NCI-H1436 (cell line): ENCODE measurements around the gene MEGF8.
A peak's percentile ranks its signal among the peaks of the same experiment; 100 is the strongest.

Experiments
- DNase-seq: peaks from one replicate; lab custom pipeline; 2025; lab: John Stamatoyannopoulos, UW

Gene MEGF8

DNA sequence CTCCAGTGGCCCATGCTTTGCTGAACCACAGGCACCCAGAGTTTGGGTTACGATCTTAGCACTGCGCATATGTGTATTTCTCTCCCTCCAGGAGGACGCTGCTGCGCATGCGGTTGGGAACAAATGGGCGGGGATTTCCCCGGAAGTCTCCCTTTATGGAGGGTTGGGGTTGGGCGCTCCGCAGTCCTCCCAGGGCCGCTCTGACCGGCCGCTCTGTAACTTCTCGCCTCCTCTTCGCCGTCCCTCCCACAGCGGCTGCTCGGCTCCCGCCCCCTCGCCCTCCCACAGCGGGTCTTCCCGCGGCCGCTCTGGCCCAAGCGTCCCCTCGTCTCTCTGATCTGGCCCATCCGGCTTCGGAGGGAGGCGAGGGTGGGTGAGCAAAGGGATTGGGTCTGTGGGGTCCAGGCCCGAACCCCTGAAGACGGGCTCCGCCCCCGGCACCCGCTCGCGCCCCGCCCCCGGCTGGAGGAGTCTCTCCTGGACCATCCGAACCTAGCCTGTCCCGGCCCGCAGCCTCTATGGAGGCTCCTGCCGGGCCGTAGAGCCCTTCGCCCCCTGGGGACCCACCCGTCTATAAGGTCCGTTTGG is at the start of gene MEGF8:
Gene MEGF8, plus strand, starts transcription at position 328 of the 588 bp plus-strand sequence. CDS start 609 bp downstream, outside the sequence.
- peak; percentile 98 for DNase-seq

- no peak for DNase-seq
These were observed 49.2 kb upstream of the MEGF8 start for GRCh38 chr19:42276284-42276683.

- DNase-seq = no peak
These were observed 48.6 kb upstream of the MEGF8 start for GRCh38 chr19:42276821-42277220.

GRCh38 chr19:42277821-42278451 is 47.5 kb upstream of the MEGF8 start:
- no peak for DNase-seq

GRCh38 chr19:42278452-42279154 is 46.8 kb upstream of the MEGF8 start:
- DNase-seq = no peak

DNA sequence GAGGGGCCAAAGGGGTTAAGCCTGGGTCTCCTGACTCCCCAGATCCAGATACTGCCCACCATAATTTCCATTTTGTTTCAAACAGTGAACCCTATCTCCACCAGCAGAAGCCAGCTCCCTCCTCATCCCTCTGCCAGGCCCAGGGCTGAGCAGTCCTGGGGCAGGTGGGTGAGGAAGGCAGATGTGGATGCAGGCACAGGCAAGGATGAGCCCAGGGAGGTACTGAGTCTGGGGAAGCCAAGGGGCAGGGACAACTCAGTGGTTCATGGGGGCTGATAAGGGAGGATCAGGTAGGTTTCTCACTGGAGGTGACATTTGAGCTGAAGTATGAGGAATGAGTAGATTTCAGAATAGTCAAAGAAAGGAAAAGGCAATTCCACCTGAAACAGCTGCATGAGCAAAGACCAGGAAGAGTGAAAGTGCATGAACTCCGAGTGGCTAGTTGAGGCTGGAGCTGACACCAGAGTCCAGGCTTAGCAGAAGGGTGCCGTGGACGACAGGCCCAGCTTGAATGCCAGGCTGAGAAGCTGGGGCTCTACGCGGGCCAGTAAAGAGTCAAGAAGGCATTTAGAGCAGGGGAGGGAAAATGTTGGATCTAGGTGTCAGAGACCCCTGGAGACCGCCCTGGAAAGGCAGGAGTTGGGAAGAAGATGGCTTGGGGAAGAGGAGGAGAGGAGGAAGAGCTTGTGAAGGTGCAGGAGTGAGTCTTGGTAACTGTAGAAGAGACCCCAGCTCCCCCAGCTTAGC is 46.1 kb upstream of the MEGF8 start:
- no peak for DNase-seq

- DNase-seq = peak; percentile 93
These were observed 45.3 kb upstream of the MEGF8 start for GRCh38 chr19:42279902-42280814.

- DNase-seq = peak; percentile 64
These were observed 44.7 kb upstream of the MEGF8 start for GRCh38 chr19:42280815-42281145.

GRCh38 chr19:42281146-42281826 is 44.1 kb upstream of the MEGF8 start:
- DNase-seq = peak; percentile 40

DNA sequence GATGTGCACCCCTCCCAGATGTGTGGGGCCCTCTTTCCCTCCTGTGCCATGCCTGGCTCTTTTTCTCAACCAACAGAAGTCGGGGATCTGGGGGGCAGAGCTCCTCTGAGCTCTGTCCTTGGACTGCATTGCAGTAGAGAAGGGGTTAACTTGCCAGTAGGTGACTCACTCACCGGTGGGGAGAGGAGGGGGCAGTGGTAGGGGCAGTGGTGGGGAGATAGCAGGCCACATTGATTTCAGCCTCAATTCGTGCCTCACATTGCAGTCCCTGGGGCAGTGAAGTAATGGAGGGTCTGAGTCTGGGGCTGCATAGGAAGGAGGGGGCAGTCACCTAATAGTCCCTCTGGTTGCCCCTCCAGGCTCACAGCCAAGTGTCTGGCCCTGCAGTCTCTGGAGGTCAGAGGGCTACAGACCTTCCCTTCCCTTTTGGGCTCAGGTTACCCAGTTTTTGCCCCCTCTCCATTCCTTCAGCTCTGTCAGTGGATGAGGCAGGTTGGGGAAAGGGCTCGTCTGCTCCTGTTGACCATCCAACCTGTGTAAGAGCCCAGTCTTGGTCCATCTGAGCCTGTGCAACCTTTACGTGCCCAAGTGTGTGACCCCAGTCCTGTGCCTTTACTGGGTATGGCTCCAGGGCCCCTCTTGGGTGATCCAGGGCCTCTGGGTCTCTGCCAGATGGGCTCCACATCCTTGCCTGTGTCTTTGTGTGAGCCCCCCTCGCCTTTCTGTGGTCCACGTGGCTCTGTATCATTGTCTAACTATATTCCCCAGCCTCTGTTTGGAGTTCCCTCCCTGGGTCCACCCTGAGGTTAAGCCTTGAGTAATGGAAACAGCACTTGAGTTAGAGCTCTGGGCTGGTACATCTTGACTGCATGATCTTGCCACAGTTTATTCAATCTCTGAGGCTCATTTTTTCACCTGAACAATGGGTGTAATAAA is 43.3 kb upstream of the MEGF8 start:
- DNase-seq = peak; percentile 14

DNA sequence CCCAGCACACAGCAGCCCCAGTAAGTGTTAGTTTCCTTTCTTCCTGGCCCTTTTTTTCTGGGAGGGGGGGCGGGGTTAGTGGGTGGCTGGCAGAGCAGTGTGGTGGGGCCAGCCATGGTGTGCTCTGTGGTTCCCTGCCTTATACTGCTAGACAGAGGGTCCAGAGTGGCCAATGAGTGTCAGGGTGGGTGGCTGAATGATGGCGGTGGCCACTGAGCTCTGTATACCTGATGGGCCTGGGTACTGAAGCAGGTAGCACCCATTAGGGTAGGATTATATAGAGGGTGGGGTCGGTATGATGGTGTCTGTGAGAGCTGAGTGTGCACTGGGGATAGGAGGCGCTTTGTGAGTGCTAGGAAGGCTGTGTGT is 42.6 kb upstream of the MEGF8 start:
- DNase-seq = no peak

- DNase-seq = peak; percentile 96
These were observed 42.0 kb upstream of the MEGF8 start for GRCh38 chr19:42283188-42284065.

GRCh38 chr19:42284066-42284501 is 41.4 kb upstream of the MEGF8 start:
- peak; percentile 81 for DNase-seq

DNA sequence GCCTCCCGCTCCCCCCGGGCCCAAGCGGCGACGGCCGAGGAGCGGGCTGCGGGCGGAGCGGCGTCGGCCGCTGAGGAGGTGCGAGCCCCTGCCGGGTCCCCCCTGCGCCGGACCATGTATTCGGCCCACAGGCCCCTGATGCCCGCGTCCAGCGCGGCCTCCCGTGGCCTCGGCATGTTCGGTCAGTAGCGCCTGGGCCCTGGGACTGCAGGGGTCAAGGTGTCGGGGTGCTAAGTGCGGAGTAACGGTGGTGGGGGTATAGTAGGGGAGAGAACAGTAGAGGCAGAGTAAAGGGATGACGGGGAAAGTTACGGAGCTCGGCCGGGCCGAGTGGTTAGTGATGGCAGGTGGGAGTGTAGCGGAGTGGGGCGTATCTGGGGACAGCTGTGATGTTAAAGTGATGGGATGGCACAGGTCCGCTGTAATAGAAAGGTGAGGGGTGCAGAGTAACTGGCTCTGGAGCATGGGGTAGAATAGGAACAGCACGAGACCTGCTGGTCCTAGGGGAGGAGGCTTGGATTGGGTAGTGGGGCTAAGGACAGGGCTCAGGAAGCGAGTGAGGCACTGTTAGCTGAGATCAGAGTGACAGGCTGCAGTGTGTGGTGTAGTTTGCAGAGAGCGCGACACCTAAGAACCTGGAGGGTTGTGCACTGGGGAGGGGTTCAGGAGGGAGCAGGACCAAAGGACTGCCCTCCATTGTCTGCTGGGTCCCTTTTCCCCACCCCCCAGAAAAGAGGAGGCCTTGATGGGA is 40.7 kb upstream of the MEGF8 start:
- DNase-seq = no peak

- DNase-seq = no peak
These were observed 39.9 kb upstream of the MEGF8 start for GRCh38 chr19:42285541-42285941.

DNA sequence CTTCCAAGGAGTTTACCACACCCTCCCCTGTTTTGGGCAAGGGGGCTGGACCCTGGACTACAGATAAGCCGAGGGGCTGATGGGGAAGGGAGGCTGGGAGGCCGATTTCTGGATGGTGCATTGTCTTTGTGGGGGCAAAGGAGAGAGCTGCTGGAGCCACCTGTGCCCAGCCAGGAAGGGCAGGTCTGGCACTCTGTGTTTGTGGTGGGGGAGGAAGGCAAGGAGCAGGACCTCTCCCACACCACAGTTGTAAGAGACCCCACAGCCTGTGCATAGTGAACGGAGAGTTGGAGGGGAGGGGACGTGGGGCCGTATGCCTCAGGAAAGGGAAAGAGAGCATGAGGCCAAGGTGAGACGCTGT is 39.5 kb upstream of the MEGF8 start:
- no peak for DNase-seq

DNA sequence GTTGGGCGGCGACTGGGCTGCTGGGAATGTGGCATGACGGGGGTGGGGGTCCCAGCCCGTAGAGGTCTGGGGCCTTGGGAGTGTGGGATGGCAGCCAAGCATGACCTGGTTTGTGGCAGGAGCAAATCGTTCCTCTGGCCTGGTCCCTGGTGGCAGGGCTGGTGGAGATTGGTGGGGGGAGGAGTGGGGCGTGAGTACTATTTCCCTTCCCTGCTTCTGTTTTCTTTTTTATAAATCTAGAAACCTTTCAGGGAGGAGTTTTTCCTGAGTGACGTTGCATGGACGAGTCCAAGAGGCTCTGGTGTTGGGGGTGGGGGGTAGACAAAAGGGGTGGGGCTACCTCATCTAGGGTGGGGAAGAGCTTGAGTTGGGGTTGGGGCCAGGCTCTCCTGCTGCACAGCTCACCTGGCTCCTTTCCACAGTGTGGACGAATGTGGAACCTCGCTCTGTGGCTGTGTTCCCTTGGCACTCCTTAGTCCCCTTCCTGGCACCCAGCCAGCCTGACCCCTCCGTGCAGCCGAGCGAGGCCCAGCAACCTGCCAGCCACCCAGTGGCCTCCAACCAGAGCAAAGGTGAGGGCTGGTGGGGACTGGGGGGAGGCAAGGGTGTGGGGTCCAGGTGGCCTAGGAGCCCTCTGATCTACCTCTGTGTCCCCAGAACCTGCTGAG is 39.0 kb upstream of the MEGF8 start:
- no peak for DNase-seq
